Hepatocyte (in vitro differentiated cells): ENCODE data around the gene RABGAP1L. TPM values are rescaled to one million over a fixed set of nuclear protein-coding genes. Genes with fewer than 3 reads are reported as not detected.

ENCODE experiments used
- DNase-seq: peaks from one replicate; pipeline ENCODE4 v3.0.0-alpha.2; 2016; ENCODE audit warnings: low spot score
- H2AFZ ChIP-seq: fragments of 200-600 bp; sonication (generic); 2 replicates; pipeline ENCODE4 v1.6.0; 2016; ENCODE audit warnings: antibody characterized with exemption, mild to moderate bottlenecking
- H3K27ac ChIP-seq: fragments of 200-600 bp; sonication (generic); 2 replicates; pipeline ENCODE4 v1.5.1; 2016; ENCODE audit warnings: mild to moderate bottlenecking
- H3K27me3 ChIP-seq: fragments of 200-600 bp; sonication (generic); 2 replicates; pipeline ENCODE4 v1.6.1; 2016
- H3K36me3 ChIP-seq: fragments of 200-600 bp; sonication (generic); replicated peaks from 2 replicates; pipeline ENCODE4 v1.5.1; 2016; ENCODE audit warnings: low read depth; ENCODE audit not compliant: insufficient read depth
- H3K4me1 ChIP-seq: fragments of 200-600 bp; sonication (generic); 2 replicates; pipeline ENCODE4 v1.5.1; 2016; ENCODE audit warnings: mild to moderate bottlenecking, moderate library complexity; ENCODE audit not compliant: insufficient read depth
- H3K4me2 ChIP-seq: fragments of 200-600 bp; sonication (generic); 2 replicates; pipeline ENCODE4 v1.6.0; 2016
- H3K4me3 ChIP-seq: fragments of 200-600 bp; sonication (generic); 2 replicates; pipeline ENCODE4 v1.5.1; 2016; ENCODE audit warnings: mild to moderate bottlenecking
- H3K79me2 ChIP-seq: fragments of 200-600 bp; sonication (generic); 2 replicates; pipeline ENCODE4 v1.6.0; 2017; ENCODE audit warnings: mild to moderate bottlenecking
- H3K9me2 ChIP-seq: fragments of 200-600 bp; sonication (generic); replicated peaks from 2 replicates; pipeline ENCODE4 v1.6.0; 2017; ENCODE audit warnings: mild to moderate bottlenecking; ENCODE audit not compliant: insufficient read depth
- H3K9me3 ChIP-seq: fragments of 200-600 bp; sonication (generic); 2 replicates; pipeline ENCODE4 v1.5.1; 2016; ENCODE audit warnings: low read depth, mild to moderate bottlenecking
- H4K20me1 ChIP-seq: fragments of 200-600 bp; sonication (generic); 2 replicates; pipeline ENCODE4 v1.6.0; 2016; ENCODE audit warnings: mild to moderate bottlenecking; ENCODE audit not compliant: insufficient read depth, poor library complexity, severe bottlenecking
- CTCF ChIP-seq: fragments of 200-600 bp; sonication (generic); IDR thresholded peaks from 2 replicates; pipeline ENCODE4 v1.5.1; 2016; ENCODE audit warnings: antibody characterized with exemption, mild to moderate bottlenecking; ENCODE audit not compliant: poor library complexity
- EZH2 ChIP-seq: fragments of 200-600 bp; sonication (generic); IDR thresholded peaks from 2 replicates; pipeline ENCODE4 v1.6.1; 2016; ENCODE audit warnings: antibody characterized with exemption, mild to moderate bottlenecking, borderline replicate concordance
- EZH2phosphoT487 ChIP-seq: fragments of 200-600 bp; sonication (generic); IDR thresholded peaks from one replicate; pipeline ENCODE4 v1.6.1; 2018; ENCODE audit warnings: antibody characterized with exemption, mild to moderate bottlenecking, low read depth, moderate library complexity; ENCODE audit not compliant: unreplicated experiment, severe bottlenecking
- WGBS: methylation state at CpG from one replicate; pipeline ENCODE4 v1.1.6; 2016; ENCODE audit warnings: low lambda C conversion rate; ENCODE audit errors: missing lambda C conversion rate; 5-methylcytosine and 5-hydroxymethylcytosine counted together
- polyA plus RNA-seq: library from polyadenylated mRNA; unstranded; fragments of >200 nt; fragmentation: Nextera tagmentation; extraction: Ambion mirVana; gene quantifications from 2 replicates; pipeline ENCODE4 v1.2.1, GENCODE V29; 2016
- total RNA-seq: library from RNA; depleted of rRNA; stranded (reverse); fragments of >200 nt; gene quantifications from 2 replicates; pipeline ENCODE4 v1.2.3, GENCODE V29; 2014

RABGAP1L gene
- total and polyA plus RNA-seq, 2 experiments from 2014 or later: 15.0 to 41.8 TPM

- H3K4me2 ChIP-seq: no peak overlapping the region
- no peak for DNase-seq
- H2AFZ ChIP-seq: no peak overlapping the region
- no peak overlapping the region for H3K27ac ChIP-seq
- H3K27me3 ChIP-seq: no peaks in the 10 kb centered on the region
- H3K36me3 ChIP-seq: no peaks in the 10 kb centered on the region
- no peaks in the 10 kb centered on the region for H3K79me2 ChIP-seq
- no peak overlapping the region for H3K4me3 ChIP-seq
- no peaks in the 10 kb centered on the region for H3K9me3 ChIP-seq
- TF ChIP-seq EZH2phosphoT487: no peak
- TF ChIP-seq EZH2: no peak
- no peak for TF ChIP-seq CTCF
- H3K9me2 ChIP-seq: no peaks in the 10 kb centered on the region
- H3K4me1 ChIP-seq: no peaks in the 10 kb centered on the region
- H4K20me1 ChIP-seq: no peaks in the 10 kb centered on the region
These were observed 286.0 kb downstream of the RABGAP1L start for GRCh38 chr1:174445351-174445750.

GRCh38 chr1:174445817-174446216, 286.5 kb downstream of the RABGAP1L start:
- H4K20me1 ChIP-seq: no peaks in the 10 kb centered on the region
- DNase-seq: no peak
- WGBS: 78% methylated on average over 6 of the region's 6 CpGs
- no peak for TF ChIP-seq EZH2phosphoT487
- no peak for TF ChIP-seq EZH2
- TF ChIP-seq CTCF: no peak
- H2AFZ ChIP-seq: no peak overlapping the region
- H3K27me3 ChIP-seq: no peaks in the 10 kb centered on the region
- no peak overlapping the region for H3K27ac ChIP-seq
- H3K4me3 ChIP-seq: no peak overlapping the region
- H3K9me3 ChIP-seq: no peaks in the 10 kb centered on the region
- H3K79me2 ChIP-seq: no peaks in the 10 kb centered on the region
- no peaks in the 10 kb centered on the region for H3K9me2 ChIP-seq
- no peak overlapping the region for H3K4me2 ChIP-seq
- H3K36me3 ChIP-seq: no peaks in the 10 kb centered on the region
- H3K4me1 ChIP-seq: no peaks in the 10 kb centered on the region

- Histone ChIP-seq H4K20me1 (no peaks in the 10 kb centered on the region), H3K27ac (no peak within 1 kb of the TSS), H3K4me2 (no peak within 1 kb of the TSS), H3K79me2 (no peaks in the 10 kb centered on the region), H3K27me3 (no peaks in the 10 kb centered on the region), H2AFZ (no peak within 1 kb of the TSS), H3K4me1 (no peaks in the 10 kb centered on the region), H3K36me3 (no peaks in the 10 kb centered on the region), H3K4me3 (no peak within 1 kb of the TSS), H3K9me3 (no peaks in the 10 kb centered on the region), H3K9me2 (no peaks in the 10 kb centered on the region)
- 88% methylated on average over 11 of the region's 11 CpGs for WGBS
- TF ChIP-seq EZH2 (no peak), EZH2phosphoT487 (no peak), CTCF (no peak)
- no peak for DNase-seq
These were observed 288.7 kb downstream of the RABGAP1L start, which contains the start of gene GPR52 for GRCh38 chr1:174447866-174448530. TSS of gene GPR52 (plus strand) at chr1:174447964. CDS start at chr1:174448112, 148 bp downstream.
